SK-N-SH treated with all-trans-retinoic acid at 6 μM for 48 hours (cell line): Measurements from ENCODE around the gene SLC8A2.

ENCODE experiments used
- ATAC-seq: fragments of 200-7000 bp; cut with Tn5 transposase; 3 replicates; pipeline ENCODE4 v1.9.1; 2020; ENCODE audit warnings: mild to moderate bottlenecking, moderate library complexity
- CSDC2 ChIP-seq: fragments of 250-450 bp; sonication (Bioruptor Pico); IDR thresholded peaks from 2 replicates; pipeline ENCODE4 v1.5.0; 2020; ENCODE audit warnings: mild to moderate bottlenecking, moderate library complexity
- ESRRG ChIP-seq: fragments of 250-450 bp; sonication (Bioruptor Pico); IDR thresholded peaks from 2 replicates; pipeline ENCODE4 v1.6.1; 2021; ENCODE audit warnings: mild to moderate bottlenecking
- ISL1 ChIP-seq: fragments of 250-450 bp; sonication (Bioruptor Pico); IDR thresholded peaks from 2 replicates; pipeline ENCODE4 v2.1.2; 2022; ENCODE audit warnings: mild to moderate bottlenecking, moderate library complexity
- OSR1 ChIP-seq: fragments of 250-450 bp; sonication (Bioruptor Pico); IDR thresholded peaks from 2 replicates; pipeline ENCODE4 v1.8.0; 2022; ENCODE audit warnings: moderate library complexity, mild to moderate bottlenecking, inconsistent platforms
- RARB ChIP-seq: fragments of 250-450 bp; sonication (Bioruptor Pico); IDR thresholded peaks from 2 replicates; pipeline ENCODE4 v1.8.0; 2021; ENCODE audit warnings: mild to moderate bottlenecking, moderate library complexity
- TOX ChIP-seq: fragments of 250-450 bp; sonication (Bioruptor Pico); IDR thresholded peaks from 2 replicates; pipeline ENCODE4 v1.8.0; 2021; ENCODE audit warnings: mild to moderate bottlenecking, moderate library complexity, borderline replicate concordance
- ZFP3 ChIP-seq: fragments of 250-450 bp; sonication (Bioruptor Pico); IDR thresholded peaks from 2 replicates; pipeline ENCODE4 v1.5.0; 2020; ENCODE audit warnings: mild to moderate bottlenecking, moderate library complexity
- ZFP30 ChIP-seq: fragments of 450-650 bp; formaldehyde crosslinking; IDR thresholded peaks from 2 replicates; pipeline ENCODE4 v1.5.0; 2022; ENCODE audit warnings: mild to moderate bottlenecking, moderate library complexity
- TF ChIP-seq, protein P1 (sequence below): fragments of 250-450 bp; sonication (Bioruptor Pico); IDR thresholded peaks from 2 replicates; pipeline ENCODE4 v1.5.1; 2020; ENCODE audit warnings: low read depth, mild to moderate bottlenecking, moderate library complexity
- TF ChIP-seq, protein P2 (sequence below): fragments of 250-450 bp; sonication (Bioruptor Pico); IDR thresholded peaks from 2 replicates; pipeline ENCODE4 v1.5.0; 2020; ENCODE audit warnings: mild to moderate bottlenecking, moderate library complexity
- TF ChIP-seq, protein P3 (sequence below): fragments of 250-450 bp; sonication (Bioruptor Pico); IDR thresholded peaks from 2 replicates; pipeline ENCODE4 v1.8.0; 2021; ENCODE audit warnings: low read depth, mild to moderate bottlenecking, moderate library complexity, borderline replicate concordance
- TF ChIP-seq, protein P4 (sequence below): fragments of 250-450 bp; sonication (Bioruptor Pico); IDR thresholded peaks from 2 replicates; pipeline ENCODE4 v1.8.0; 2020; ENCODE audit warnings: mild to moderate bottlenecking, moderate library complexity, borderline replicate concordance
- TF ChIP-seq, protein P5 (sequence below): fragments of 250-450 bp; sonication (Bioruptor Pico); IDR thresholded peaks from 2 replicates; pipeline ENCODE4 v1.5.1; 2021; ENCODE audit warnings: mild to moderate bottlenecking, moderate library complexity

The SLC8A2 gene

DNA sequence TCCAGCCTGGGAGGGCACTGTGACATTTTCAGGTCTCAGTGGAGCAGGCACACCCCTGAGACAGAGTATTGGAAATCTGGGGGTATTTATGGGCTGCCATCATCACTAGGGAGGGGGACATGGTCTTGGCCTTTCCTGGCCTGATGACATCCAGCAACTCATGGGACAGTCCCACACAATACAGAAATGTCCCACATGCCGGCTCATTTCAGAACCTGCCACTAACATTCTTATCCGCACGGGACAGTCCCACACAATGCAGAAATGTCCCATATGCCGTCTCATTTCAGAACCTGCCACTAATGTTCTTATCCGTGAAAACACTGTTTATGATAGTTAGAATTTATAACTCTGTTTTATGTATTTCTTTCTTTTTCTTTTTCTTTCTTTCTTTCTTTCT, 9.8 kb downstream of the SLC8A2 start:
- no peak for TF ChIP-seq OSR1 (CRISPR knock-in tag)
- TF ChIP-seq, protein P1, sequence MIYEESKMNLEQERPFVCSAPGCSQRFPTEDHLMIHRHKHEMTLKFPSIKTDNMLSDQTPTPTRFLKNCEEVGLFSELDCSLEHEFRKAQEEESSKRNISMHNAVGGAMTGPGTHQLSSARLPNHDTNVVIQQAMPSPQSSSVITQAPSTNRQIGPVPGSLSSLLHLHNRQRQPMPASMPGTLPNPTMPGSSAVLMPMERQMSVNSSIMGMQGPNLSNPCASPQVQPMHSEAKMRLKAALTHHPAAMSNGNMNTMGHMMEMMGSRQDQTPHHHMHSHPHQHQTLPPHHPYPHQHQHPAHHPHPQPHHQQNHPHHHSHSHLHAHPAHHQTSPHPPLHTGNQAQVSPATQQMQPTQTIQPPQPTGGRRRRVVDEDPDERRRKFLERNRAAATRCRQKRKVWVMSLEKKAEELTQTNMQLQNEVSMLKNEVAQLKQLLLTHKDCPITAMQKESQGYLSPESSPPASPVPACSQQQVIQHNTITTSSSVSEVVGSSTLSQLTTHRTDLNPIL (CRISPR knock-in tag), result no peak
- TF ChIP-seq ISL1 (CRISPR knock-in tag), result no peak
- no peak for ATAC-seq

DNA sequence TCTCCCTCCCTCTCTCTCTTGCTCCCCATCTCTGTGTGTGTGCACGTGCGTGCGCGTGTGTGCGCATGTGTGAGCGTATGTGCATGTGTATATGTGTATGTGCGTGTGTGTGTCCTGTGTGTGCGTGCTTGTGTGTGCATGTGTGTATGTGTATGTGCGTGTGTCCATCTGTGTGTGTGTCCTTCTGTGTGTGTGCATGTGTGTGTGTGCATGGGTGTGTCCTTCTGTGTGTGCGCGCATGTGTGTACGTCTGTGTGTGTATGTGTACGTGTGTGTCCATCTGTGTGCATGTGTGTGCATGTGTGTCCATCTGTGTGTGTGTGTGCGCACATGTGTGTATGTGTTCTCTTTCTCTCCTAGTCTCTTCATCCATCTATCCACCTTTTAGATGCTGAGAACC, 12.2 kb downstream of the SLC8A2 start:
- TF ChIP-seq, protein P2, sequence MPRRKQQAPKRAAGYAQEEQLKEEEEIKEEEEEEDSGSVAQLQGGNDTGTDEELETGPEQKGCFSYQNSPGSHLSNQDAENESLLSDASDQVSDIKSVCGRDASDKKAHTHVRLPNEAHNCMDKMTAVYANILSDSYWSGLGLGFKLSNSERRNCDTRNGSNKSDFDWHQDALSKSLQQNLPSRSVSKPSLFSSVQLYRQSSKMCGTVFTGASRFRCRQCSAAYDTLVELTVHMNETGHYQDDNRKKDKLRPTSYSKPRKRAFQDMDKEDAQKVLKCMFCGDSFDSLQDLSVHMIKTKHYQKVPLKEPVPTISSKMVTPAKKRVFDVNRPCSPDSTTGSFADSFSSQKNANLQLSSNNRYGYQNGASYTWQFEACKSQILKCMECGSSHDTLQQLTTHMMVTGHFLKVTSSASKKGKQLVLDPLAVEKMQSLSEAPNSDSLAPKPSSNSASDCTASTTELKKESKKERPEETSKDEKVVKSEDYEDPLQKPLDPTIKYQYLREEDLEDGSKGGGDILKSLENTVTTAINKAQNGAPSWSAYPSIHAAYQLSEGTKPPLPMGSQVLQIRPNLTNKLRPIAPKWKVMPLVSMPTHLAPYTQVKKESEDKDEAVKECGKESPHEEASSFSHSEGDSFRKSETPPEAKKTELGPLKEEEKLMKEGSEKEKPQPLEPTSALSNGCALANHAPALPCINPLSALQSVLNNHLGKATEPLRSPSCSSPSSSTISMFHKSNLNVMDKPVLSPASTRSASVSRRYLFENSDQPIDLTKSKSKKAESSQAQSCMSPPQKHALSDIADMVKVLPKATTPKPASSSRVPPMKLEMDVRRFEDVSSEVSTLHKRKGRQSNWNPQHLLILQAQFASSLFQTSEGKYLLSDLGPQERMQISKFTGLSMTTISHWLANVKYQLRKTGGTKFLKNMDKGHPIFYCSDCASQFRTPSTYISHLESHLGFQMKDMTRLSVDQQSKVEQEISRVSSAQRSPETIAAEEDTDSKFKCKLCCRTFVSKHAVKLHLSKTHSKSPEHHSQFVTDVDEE (CRISPR knock-in tag), result no peak
- no peak for ATAC-seq

DNA sequence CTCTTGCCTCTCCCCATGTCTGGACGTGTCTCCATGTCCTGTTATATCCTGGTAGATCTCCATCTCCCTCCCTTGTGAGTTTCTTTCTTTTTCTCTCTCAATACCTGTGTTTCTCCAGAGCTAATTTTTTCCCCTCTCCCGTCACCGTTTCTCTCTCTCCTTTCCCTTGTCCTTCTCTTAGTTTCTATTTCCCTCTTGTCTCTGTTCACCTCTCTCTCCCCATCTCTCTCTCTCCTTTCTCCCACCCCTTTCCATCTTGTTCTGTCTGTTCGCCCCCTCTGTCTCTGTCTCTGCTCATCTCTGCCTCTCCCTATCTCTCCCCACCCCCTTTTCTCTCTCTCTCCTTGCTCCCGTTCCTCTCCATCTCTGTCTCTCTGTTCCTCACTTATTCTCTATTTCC, 13.0 kb downstream of the SLC8A2 start:
- no peak for TF ChIP-seq OSR1 (CRISPR knock-in tag)
- TF ChIP-seq ZFP3 (CRISPR knock-in tag), result no peak
- TF ChIP-seq, all 23 proteins: peak for 0
- ATAC-seq, result no peak

DNA sequence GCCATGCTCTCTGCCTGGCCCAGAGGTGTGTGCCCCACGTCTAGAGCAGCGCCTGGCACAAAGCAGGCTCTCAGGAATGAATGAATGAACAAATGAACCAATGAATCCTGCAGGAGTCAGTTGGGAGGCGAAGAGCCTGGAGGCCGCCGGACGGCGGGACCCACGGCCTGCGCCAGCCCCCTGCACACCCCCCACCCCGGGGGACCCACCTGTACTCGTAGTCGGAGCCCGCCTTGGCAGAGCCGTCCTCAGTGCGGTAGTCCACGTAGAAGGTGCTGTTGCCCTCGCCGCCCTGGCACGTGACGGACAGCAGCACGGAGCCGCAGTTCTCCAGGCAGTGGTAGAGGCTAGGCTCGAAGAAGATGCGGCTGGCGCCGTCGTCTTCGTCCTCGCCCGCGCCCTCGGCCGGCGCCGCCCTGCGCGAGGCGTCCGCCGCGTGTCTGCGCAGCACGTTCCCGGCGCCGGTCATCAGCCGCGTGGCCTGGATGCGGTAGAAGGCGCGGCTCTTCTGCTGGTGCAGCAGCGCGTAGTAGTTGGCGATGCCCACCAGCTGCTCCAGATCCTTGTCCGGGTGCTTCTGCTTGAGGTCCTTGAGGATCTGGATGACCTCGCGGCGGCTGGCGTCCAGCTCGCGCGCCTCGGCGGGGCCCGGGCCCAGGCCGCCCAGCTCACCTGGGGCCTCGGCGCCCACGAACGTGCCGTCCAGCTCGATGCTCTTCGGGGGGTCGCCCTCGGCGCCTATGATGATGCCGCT, 14.8 kb downstream of the SLC8A2 start:
- no peak for ATAC-seq
- TF ChIP-seq ESRRG (CRISPR knock-in tag) (no peak), ZFP3 (CRISPR knock-in tag) (no peak), ZFP30 (CRISPR knock-in tag) (no peak), TOX (CRISPR knock-in tag) (no peak), CSDC2 (CRISPR knock-in tag) (no peak), RARB (no peak)
- TF ChIP-seq, protein P2 (CRISPR knock-in tag), result no peak
- TF ChIP-seq, protein P3, sequence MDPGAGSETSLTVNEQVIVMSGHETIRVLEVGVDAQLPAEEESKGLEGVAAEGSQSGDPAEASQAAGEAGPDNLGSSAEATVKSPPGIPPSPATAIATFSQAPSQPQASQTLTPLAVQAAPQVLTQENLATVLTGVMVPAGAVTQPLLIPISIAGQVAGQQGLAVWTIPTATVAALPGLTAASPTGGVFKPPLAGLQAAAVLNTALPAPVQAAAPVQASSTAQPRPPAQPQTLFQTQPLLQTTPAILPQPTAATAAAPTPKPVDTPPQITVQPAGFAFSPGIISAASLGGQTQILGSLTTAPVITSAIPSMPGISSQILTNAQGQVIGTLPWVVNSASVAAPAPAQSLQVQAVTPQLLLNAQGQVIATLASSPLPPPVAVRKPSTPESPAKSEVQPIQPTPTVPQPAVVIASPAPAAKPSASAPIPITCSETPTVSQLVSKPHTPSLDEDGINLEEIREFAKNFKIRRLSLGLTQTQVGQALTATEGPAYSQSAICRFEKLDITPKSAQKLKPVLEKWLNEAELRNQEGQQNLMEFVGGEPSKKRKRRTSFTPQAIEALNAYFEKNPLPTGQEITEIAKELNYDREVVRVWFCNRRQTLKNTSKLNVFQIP, result no peak
- TF ChIP-seq, protein P4, sequence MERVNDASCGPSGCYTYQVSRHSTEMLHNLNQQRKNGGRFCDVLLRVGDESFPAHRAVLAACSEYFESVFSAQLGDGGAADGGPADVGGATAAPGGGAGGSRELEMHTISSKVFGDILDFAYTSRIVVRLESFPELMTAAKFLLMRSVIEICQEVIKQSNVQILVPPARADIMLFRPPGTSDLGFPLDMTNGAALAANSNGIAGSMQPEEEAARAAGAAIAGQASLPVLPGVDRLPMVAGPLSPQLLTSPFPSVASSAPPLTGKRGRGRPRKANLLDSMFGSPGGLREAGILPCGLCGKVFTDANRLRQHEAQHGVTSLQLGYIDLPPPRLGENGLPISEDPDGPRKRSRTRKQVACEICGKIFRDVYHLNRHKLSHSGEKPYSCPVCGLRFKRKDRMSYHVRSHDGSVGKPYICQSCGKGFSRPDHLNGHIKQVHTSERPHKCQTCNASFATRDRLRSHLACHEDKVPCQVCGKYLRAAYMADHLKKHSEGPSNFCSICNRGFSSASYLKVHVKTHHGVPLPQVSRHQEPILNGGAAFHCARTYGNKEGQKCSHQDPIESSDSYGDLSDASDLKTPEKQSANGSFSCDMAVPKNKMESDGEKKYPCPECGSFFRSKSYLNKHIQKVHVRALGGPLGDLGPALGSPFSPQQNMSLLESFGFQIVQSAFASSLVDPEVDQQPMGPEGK (CRISPR knock-in tag), result no peak
- TF ChIP-seq, protein P5, sequence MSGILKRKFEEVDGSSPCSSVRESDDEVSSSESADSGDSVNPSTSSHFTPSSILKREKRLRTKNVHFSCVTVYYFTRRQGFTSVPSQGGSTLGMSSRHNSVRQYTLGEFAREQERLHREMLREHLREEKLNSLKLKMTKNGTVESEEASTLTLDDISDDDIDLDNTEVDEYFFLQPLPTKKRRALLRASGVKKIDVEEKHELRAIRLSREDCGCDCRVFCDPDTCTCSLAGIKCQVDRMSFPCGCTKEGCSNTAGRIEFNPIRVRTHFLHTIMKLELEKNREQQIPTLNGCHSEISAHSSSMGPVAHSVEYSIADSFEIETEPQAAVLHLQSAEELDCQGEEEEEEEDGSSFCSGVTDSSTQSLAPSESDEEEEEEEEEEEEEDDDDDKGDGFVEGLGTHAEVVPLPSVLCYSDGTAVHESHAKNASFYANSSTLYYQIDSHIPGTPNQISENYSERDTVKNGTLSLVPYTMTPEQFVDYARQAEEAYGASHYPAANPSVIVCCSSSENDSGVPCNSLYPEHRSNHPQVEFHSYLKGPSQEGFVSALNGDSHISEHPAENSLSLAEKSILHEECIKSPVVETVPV (CRISPR knock-in tag), result no peak
